Measurements from ENCODE around the gene VDAC1.

- TF ChIP-seq CTCF (IDR thresholded peaks at IDR 0.05; ENCODE audit: insufficient read depth, low read length) (no peak), POLR2AphosphoS5 (IDR thresholded peaks at IDR 0.05; ENCODE audit: low read depth) (no peak)
These were observed 9.8 kb downstream of the VDAC1 start for GRCh38 chr5:133994990-133995333.

All from HL-60 (cell line).